Panc1 (cell line): ENCODE results near the gene ANO6.

ENCODE experiments used
- POLR2AphosphoS5 ChIP-seq: IDR thresholded peaks from 2 replicates; pipeline ENCODE4 v1.6.1; 2012; ENCODE audit warnings: mild to moderate bottlenecking, low read depth, low read length, moderate library complexity
- TF ChIP-seq, protein P1 (sequence below): fragments of 450-650 bp; IDR thresholded peaks from 2 replicates; pipeline ENCODE4 v1.5.1; 2017; ENCODE audit warnings: mild to moderate bottlenecking

GRCh38 chr12:45168976-45169375 is 46.9 kb upstream of the ANO6 start:
- TF ChIP-seq, protein P1, sequence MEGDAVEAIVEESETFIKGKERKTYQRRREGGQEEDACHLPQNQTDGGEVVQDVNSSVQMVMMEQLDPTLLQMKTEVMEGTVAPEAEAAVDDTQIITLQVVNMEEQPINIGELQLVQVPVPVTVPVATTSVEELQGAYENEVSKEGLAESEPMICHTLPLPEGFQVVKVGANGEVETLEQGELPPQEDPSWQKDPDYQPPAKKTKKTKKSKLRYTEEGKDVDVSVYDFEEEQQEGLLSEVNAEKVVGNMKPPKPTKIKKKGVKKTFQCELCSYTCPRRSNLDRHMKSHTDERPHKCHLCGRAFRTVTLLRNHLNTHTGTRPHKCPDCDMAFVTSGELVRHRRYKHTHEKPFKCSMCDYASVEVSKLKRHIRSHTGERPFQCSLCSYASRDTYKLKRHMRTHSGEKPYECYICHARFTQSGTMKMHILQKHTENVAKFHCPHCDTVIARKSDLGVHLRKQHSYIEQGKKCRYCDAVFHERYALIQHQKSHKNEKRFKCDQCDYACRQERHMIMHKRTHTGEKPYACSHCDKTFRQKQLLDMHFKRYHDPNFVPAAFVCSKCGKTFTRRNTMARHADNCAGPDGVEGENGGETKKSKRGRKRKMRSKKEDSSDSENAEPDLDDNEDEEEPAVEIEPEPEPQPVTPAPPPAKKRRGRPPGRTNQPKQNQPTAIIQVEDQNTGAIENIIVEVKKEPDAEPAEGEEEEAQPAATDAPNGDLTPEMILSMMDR, result no peak
- TF ChIP-seq POLR2AphosphoS5, result no peak
